HepG2 (cell line): Measurements from ENCODE around the gene SQOR. TPM values are rescaled to one million over a fixed set of nuclear protein-coding genes. Genes with fewer than 3 reads are reported as not detected.

Experiments
- AFF4 ChIP-seq: sonication (generic); formaldehyde crosslinking; IDR thresholded peaks from 2 replicates; pipeline ENCODE4 v1.4.0; 2020; ENCODE audit warnings: missing genetic modification reagents
- ARHGAP35 ChIP-seq: sonication (generic); formaldehyde crosslinking; IDR thresholded peaks from 2 replicates; pipeline ENCODE4 v1.9.0; 2022; ENCODE audit warnings: mild to moderate bottlenecking, inconsistent platforms, moderate library complexity, missing genetic modification reagents, borderline replicate concordance
- CBX5 ChIP-seq: sonication (generic); formaldehyde crosslinking; IDR thresholded peaks from 2 replicates; pipeline ENCODE4 v1.4.0; 2020; ENCODE audit warnings: missing genetic modification reagents, borderline replicate concordance
- CCDC6 ChIP-seq: sonication (generic); formaldehyde crosslinking; IDR thresholded peaks from 2 replicates; pipeline ENCODE4 v1.8.1; 2022; ENCODE audit warnings: mild to moderate bottlenecking, missing genetic modification reagents, moderate library complexity
- CREM ChIP-seq, 2 experiments: sonication (generic) in 1 of 2; formaldehyde crosslinking in 1 of 2; IDR thresholded peaks; 2 replicates each; pipeline versions ENCODE4 v1.4.0 to v1.6.1; 2016 to 2020; ENCODE audit warnings: antibody characterized with exemption in 1 of 2, mild to moderate bottlenecking in 1 of 2, missing genetic modification reagents in 1 of 2
- HHEX ChIP-seq: IDR thresholded peaks from 2 replicates; pipeline ENCODE4 v1.6.1; 2016; ENCODE audit warnings: control low read depth
- MTERF4 ChIP-seq: sonication (generic); formaldehyde crosslinking; IDR thresholded peaks from 2 replicates; pipeline ENCODE4 v1.8.0; 2023; ENCODE audit warnings: mild to moderate bottlenecking, missing genetic modification reagents
- NFE2L1 ChIP-seq: sonication (generic); formaldehyde crosslinking; IDR thresholded peaks from 2 replicates; pipeline ENCODE4 v1.4.0; 2020; ENCODE audit warnings: missing genetic modification reagents, mild to moderate bottlenecking, borderline replicate concordance
- NFKB2 ChIP-seq: sonication (generic); formaldehyde crosslinking; IDR thresholded peaks from 2 replicates; pipeline ENCODE4 v1.4.0; 2020; ENCODE audit warnings: missing genetic modification reagents, borderline replicate concordance
- PLSCR1 ChIP-seq: sonication (generic); formaldehyde crosslinking; IDR thresholded peaks from 2 replicates; pipeline ENCODE4 v1.5.0; 2020; ENCODE audit warnings: missing genetic modification reagents, mild to moderate bottlenecking, borderline replicate concordance
- RBFOX2 ChIP-seq: fragments of 200-400 bp; formaldehyde crosslinking; IDR thresholded peaks from 2 replicates; pipeline ENCODE4 v1.6.1; 2017; ENCODE audit warnings: low read depth, mild to moderate bottlenecking, low read length
- SALL1 ChIP-seq: sonication (generic); formaldehyde crosslinking; IDR thresholded peaks from 2 replicates; pipeline ENCODE4 v1.8.0; 2022; ENCODE audit warnings: mild to moderate bottlenecking, missing genetic modification reagents
- SP2 ChIP-seq: sonication (generic); formaldehyde crosslinking; IDR thresholded peaks from 2 replicates; pipeline ENCODE4 v1.5.1; 2020; ENCODE audit warnings: mild to moderate bottlenecking, missing genetic modification reagents
- SSRP1 ChIP-seq: IDR thresholded peaks from 2 replicates; pipeline ENCODE4 v1.6.1; 2016; ENCODE audit warnings: control low read depth
- TEF ChIP-seq: sonication (generic); formaldehyde crosslinking; IDR thresholded peaks from 2 replicates; pipeline ENCODE4 v1.5.0; 2020; ENCODE audit warnings: missing genetic modification reagents
- WIZ ChIP-seq: sonication (generic); formaldehyde crosslinking; IDR thresholded peaks from 2 replicates; pipeline ENCODE4 v1.5.1; 2020; ENCODE audit warnings: mild to moderate bottlenecking, missing genetic modification reagents
- ZKSCAN1 ChIP-seq: fragments of 150-350 bp; IDR thresholded peaks from 2 replicates; pipeline ENCODE4 v1.6.1; 2014; ENCODE audit warnings: low read length
- ZNF3 ChIP-seq: IDR thresholded peaks from 2 replicates; pipeline ENCODE4 v1.7.0; 2017; ENCODE audit warnings: inconsistent platforms
- ZNF567 ChIP-seq: sonication (generic); formaldehyde crosslinking; IDR thresholded peaks from 2 replicates; pipeline ENCODE4 v1.8.1; 2023; ENCODE audit warnings: mild to moderate bottlenecking, missing genetic modification reagents, borderline replicate concordance
- ZNF597 ChIP-seq: sonication (generic); formaldehyde crosslinking; IDR thresholded peaks from 2 replicates; pipeline ENCODE4 v1.5.0; 2020; ENCODE audit warnings: missing genetic modification reagents
- ZNF747 ChIP-seq: sonication (generic); formaldehyde crosslinking; IDR thresholded peaks from 2 replicates; pipeline ENCODE4 v1.8.1; 2023; ENCODE audit warnings: missing genetic modification reagents, mild to moderate bottlenecking, borderline replicate concordance
- ZNF780A ChIP-seq: sonication (generic); formaldehyde crosslinking; IDR thresholded peaks from 2 replicates; pipeline ENCODE4 v1.8.0; 2022; ENCODE audit warnings: mild to moderate bottlenecking, missing genetic modification reagents, moderate library complexity
- ZNF790 ChIP-seq: sonication (generic); formaldehyde crosslinking; IDR thresholded peaks from 2 replicates; pipeline ENCODE4 v1.8.0; 2022; ENCODE audit warnings: missing genetic modification reagents, mild to moderate bottlenecking, borderline replicate concordance
- polyA plus RNA-seq, 8 experiments: library from polyadenylated mRNA; depleted of rRNA in 3 of 8; stranded (reverse) in 7 of 8; unstranded in 1 of 8; fragments of >200 nt; fragmentation: Illumina TruSeq in 4 of 8; extraction: Trizol in 4 of 8; gene quantifications; 2 replicates each; pipeline versions ENCODE4 v1.2.1 to v1.2.3, GENCODE V29; 2011 to 2016; ENCODE audit warnings: low read depth in 4 of 8, missing spikeins in 1 of 8, mixed read lengths in 1 of 8; ENCODE audit not compliant: insufficient read depth in 1 of 8
- total RNA-seq, 5 experiments: library from RNA; depleted of rRNA; stranded (reverse); fragments of >200 nt; fragmentation: Illumina TruSeq; extraction: Trizol; gene quantifications; 2 replicates each; pipeline ENCODE4 v1.2.3, GENCODE V29; 2016; ENCODE audit warnings: low read depth in 1 of 5

SQOR gene
- total and polyA plus RNA-seq, 2 of the 13 experiments (the other 11 are each of a cell fraction or from before 2014, with no cell fraction given), result 19.3 to 19.4 TPM

- TF ChIP-seq AFF4 (CRISPR knock-in tag), result no peak
- TF ChIP-seq WIZ (CRISPR knock-in tag), result no peak
- TF ChIP-seq SSRP1 (CRISPR knock-in tag), result no peak
- no peak for TF ChIP-seq MTERF4 (CRISPR knock-in tag)
- no peak for TF ChIP-seq CREM (IDR thresholded peaks at IDR 0.05)
- TF ChIP-seq CREM (CRISPR knock-in tag; IDR thresholded peaks at IDR 0.05), result no peak
- TF ChIP-seq ZNF597 (CRISPR knock-in tag), result no peak
- peak; percentile 75; the same call in 1 of the 2 replicates for TF ChIP-seq CBX5 (CRISPR knock-in tag)
- TF ChIP-seq TEF (CRISPR knock-in tag), result no peak
- no peak for TF ChIP-seq SP2 (CRISPR knock-in tag)
- TF ChIP-seq CCDC6, result no peak
- peak; percentile 75; the same call in 1 of the 2 replicates for TF ChIP-seq ARHGAP35 (CRISPR knock-in tag)
- TF ChIP-seq ZNF567, result peak; percentile 83; the same call in 1 of the 2 replicates
- peak; percentile 46; the same call in 1 of the 2 replicates for TF ChIP-seq ZNF3 (CRISPR knock-in tag)
- TF ChIP-seq ZNF747 (CRISPR knock-in tag), result no peak
- no peak for TF ChIP-seq HHEX (CRISPR knock-in tag)
- TF ChIP-seq SALL1, result peak; percentile 63; the same call in 1 of the 2 replicates
- peak; percentile 31; the same call in 1 of the 2 replicates for TF ChIP-seq NFE2L1 (CRISPR knock-in tag)
- TF ChIP-seq ZNF780A, result no peak
- TF ChIP-seq NFKB2 (CRISPR knock-in tag), result peak; percentile 15; the same call in 1 of the 2 replicates
- TF ChIP-seq PLSCR1, result no peak
- TF ChIP-seq ZKSCAN1, result no peak
- no peak for TF ChIP-seq ZNF790 (CRISPR knock-in tag)
- peak; percentile 91 for TF ChIP-seq RBFOX2
Observed at GRCh38 chr15:45634432-45635190, at the start of gene SQOR (continued).
